ENCODE measurements around the gene GNE.
"Not testable (repeated sequence)": the region's sequence is repeated elsewhere in the genome, so short reads cannot be mapped to it uniquely, and the experiment has no call there.

GNE gene, protein sequence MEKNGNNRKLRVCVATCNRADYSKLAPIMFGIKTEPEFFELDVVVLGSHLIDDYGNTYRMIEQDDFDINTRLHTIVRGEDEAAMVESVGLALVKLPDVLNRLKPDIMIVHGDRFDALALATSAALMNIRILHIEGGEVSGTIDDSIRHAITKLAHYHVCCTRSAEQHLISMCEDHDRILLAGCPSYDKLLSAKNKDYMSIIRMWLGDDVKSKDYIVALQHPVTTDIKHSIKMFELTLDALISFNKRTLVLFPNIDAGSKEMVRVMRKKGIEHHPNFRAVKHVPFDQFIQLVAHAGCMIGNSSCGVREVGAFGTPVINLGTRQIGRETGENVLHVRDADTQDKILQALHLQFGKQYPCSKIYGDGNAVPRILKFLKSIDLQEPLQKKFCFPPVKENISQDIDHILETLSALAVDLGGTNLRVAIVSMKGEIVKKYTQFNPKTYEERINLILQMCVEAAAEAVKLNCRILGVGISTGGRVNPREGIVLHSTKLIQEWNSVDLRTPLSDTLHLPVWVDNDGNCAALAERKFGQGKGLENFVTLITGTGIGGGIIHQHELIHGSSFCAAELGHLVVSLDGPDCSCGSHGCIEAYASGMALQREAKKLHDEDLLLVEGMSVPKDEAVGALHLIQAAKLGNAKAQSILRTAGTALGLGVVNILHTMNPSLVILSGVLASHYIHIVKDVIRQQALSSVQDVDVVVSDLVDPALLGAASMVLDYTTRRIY

DNA sequence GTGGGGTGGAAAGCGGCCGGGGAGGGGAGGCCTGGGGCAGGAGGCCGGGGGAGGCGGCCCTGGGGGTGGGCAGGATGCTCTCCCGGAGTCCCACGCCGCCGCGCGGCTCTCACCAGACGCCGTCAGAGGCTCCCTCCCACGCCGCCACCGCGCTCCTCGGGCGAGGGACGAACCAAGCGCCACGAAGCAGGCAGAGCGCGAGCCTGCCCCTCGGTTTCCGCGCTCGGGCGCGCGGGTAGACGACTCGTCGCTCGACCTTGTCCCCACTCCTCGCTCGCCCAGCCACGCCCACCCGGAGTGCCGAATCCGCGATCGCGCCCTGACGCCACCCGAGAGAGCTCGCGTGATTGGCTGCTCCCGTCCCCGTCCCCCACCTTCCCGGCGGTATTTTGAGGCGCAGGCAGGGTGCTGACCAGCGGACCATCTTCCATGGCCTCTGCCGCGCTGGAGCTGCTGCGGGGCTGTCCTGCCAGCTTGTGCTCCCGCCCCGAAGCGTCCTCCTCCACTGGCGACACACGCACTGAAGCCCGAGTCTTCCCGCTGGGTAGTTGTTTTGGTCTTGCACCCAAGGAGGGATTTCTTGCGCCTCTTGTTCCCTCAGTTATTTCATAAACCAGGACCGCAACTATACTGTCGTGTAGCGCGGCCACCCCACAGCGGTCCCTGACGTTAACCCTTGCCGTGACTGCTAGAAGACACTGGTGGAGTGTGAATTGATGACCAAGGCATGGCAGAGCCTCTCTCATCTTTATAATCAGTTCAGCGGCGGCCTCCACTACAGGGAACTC is at the start of gene GNE:
GNE (minus strand) TSS at position 241 of the 788 bp plus-strand sequence. CDS start 9,093 bp downstream, outside the sequence.
- DNase-seq (ENCODE audit: low read depth), result peak; percentile 94

GRCh38 chr9:36306471-36307306 is 48.4 kb upstream of the GNE start:
- DNase-seq (ENCODE audit: low read depth), result no peak

- DNase-seq (ENCODE audit: low read depth), result not testable (repeated sequence)
These were observed 46.1 kb upstream of the GNE start for GRCh38 chr9:36304366-36304765.

DNA sequence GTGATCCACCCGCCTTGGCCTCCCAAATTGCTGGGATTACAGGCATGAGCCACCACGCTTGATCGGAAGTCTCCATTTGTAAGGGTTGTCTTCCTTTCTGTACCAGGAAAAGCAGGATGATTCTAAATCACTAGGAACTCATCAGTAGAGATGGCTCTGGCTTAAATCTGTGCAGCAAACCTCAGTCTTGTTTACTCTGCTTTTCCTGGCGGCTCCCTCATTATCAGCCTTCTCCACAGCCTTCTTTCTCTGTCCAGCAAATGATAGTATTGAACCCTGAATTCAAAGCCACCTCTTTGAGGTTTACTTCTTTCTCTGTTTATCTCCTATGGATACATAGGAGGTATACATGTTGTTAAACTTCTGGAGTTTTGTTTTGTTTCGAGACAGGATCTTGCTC is 43.0 kb upstream of the GNE start:
- DNase-seq (ENCODE audit: low read depth), result no peak

DNA sequence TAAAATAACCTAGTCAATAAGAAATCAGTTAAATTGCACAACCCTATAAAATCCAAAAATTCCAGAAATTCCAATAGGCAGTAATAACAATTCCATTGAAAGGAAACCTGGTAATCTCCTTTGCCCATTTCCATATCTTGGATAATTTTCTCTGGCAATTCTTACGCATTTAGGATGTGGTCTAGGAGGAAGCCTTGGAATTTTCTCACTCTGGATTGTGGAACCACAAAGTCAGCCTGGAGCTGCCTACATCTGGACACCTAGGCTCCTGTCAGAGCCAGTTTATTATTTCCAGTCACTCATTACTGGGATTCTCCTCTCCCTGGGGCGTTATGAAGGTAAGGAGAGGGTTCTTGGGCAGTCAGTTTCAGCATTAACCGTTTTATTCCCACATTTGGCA is 40.3 kb upstream of the GNE start:
- no peak for DNase-seq (ENCODE audit: low read depth)

- DNase-seq (ENCODE audit: low read depth), result no peak
These were observed 39.5 kb upstream of the GNE start for GRCh38 chr9:36297798-36298197.

DNA sequence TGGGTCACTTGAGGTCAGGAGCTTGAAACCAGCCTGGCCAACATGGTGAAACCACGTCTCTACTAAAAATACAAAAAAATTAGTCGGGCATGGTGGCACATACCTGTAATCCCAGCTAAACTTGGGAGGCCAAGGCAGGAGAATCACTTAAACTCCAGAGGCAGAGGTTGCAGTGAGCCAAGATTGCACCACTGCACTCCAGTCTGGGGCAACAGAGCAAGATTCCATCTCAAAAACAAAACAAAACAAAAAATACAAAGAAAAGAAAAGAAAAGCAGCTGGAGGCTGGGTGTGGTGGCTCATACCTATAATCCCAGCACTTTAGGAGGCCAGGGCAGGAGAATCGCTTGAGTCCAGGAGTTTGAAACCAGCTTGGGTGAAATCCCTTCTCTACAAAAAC is 36.7 kb upstream of the GNE start:
- not testable (repeated sequence) for DNase-seq (ENCODE audit: low read depth)

- DNase-seq (ENCODE audit: low read depth), result no peak
These were observed 35.7 kb upstream of the GNE start for GRCh38 chr9:36293918-36294317.

DNA sequence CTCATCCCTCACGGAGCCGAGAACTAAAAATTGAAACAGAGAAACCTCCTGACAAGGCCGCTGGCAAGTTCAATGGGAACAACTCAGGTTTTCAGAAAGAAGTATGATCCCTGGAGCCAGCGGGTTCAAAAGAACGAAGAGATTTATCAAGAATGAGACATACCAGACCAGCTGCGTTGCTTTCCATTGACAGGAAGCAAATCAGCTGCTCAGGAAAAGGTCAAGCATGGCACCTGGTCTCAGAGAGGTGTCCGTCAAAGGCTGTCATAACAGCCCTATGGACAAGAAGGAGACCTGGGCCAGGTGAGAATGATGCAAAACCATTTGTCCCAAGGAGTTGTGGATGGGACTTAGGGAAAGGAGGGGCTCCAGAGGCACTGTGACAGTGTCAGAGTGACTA is 34.9 kb upstream of the GNE start:
- DNase-seq (ENCODE audit: low read depth), result no peak

DNA sequence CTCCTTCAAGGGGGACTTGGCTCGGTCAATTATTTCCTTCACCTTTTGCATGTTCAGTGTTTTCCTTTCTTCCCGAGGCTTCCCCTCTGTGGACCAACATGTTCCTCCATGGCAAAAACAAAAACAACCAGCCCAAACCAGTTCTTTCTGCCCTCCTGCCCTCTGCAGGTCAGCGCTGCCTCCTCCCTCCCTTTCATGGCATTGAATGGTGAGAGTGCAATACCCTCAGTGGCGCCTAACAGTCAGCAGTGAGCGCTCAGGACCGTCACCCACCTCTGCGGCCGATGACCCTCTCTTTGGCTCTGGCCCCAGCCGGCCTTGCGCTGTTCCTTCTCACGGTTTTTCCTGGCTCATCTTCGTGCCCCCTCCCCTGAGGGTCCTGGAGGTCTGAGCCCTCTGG is 34.4 kb upstream of the GNE start:
- no peak for DNase-seq (ENCODE audit: low read depth)

DNA sequence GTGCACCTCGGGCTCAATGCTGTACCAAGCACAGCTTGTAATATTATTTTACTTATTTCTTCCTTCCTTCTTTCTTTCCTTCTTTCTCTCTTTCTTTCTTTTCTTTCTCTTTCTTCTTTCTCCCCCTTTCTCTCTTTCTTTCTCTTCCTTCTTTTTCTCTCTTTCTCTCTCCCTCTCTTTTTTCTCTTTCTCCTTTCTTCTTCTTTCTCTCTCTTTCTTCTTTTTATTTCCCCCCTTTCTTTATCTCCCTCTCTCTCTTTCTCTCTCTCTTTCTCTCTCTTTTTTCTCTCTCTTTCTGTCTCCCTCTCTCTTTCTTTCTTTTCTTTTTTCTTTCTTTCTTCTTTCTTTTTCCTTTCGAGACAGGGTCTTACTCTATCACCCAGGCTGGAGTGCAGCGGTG is 32.7 kb upstream of the GNE start:
- no peak for DNase-seq (ENCODE audit: low read depth)

- DNase-seq (ENCODE audit: low read depth), result no peak
These were observed 31.7 kb upstream of the GNE start for GRCh38 chr9:36289836-36290435.

- no peak for DNase-seq (ENCODE audit: low read depth)
These were observed 29.8 kb upstream of the GNE start for GRCh38 chr9:36288070-36288469.

- DNase-seq (ENCODE audit: low read depth), result no peak
These were observed 28.1 kb upstream of the GNE start for GRCh38 chr9:36286388-36286787.

GRCh38 chr9:36284226-36284625 is 26.0 kb upstream of the GNE start:
- no peak for DNase-seq (ENCODE audit: low read depth)

- no peak for DNase-seq (ENCODE audit: low read depth)
These were observed 24.0 kb upstream of the GNE start for GRCh38 chr9:36282275-36282674.

DNA sequence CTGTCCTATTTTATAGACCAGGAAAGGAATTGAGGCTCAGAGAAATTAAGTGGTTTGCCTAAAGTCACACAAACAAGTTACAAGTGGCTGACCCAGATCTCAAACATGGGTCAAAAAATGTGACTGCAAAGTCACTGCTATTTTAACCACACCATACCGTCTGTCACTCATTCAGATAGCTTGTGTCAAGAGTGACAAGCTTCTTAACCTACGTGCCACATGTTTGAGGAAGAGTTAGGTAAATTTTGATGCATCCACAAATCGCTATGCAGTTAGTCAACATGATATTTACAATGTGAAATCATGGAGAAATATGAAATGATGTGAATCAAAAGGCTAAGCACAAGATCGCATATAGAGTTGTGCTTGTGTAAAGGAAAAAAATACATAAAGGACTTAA is 22.7 kb upstream of the GNE start:
- no peak for DNase-seq (ENCODE audit: low read depth)

GRCh38 chr9:36278243-36278642 is 20.0 kb upstream of the GNE start:
- DNase-seq (ENCODE audit: low read depth), result no peak

DNA sequence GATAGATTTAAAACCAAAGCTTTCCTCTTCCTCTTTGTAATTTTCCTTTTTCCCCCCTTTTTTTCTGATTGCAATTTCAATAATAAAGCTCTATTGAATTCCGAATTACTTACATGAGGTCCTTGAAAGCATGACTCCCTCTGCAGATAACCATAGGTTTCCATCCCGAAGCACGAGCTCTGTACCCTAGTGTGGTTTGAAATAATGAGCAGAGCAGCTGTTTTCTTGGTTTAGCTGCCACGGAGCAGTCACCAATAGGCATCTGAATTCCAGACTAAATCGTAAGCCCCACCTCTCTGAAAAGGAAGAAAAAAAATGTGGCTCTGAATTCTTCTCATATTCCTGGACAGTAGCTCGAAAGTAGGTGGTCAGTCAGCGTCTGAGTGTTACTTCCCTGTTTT is 18.5 kb upstream of the GNE start:
- no peak for DNase-seq (ENCODE audit: low read depth)

DNA sequence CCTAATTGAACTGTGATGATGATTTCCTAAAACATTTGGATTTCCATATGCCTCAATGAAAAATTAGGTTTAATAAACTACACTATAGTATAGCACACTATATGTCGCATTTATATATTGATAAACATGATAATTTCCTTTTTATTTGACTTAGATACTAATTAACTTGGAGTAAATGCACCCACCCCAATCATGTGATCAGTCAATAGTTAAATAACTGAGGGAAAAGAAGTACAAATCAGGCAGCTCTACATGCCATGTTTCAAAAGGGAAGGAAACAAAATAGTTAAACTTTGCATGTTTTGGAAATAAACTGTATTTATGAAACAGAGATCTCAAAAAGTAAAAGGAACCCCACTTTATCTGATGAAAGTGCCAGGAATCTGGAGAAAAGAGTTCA is 18.0 kb upstream of the GNE start:
- DNase-seq (ENCODE audit: low read depth), result no peak

DNA sequence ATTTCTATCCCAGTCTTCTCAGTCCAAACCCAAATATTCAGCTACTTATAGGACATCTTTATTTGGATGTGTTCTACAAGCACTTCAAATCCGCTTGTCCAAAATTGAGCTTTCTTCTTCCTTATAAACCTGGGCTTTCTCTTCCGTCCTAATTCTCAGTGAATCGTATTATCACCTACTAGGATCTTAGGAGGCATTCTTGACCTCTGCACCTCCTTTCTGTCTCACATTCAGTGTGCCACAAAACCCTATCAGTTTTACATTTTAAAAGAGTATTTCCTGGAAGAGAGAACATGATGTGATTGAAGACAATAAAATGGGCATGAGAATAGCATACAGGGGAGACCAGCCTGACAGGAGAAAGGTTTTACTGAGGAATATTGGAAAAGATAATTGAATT is 16.8 kb upstream of the GNE start:
- DNase-seq (ENCODE audit: low read depth), result no peak

All from stimulated activated CD8-positive, alpha-beta memory T cell treated with anti-CD3 and anti-CD28 coated beads, Interleukin-15, amount 100 ng/mL, for 24 hours (primary cell).